ENCODE measurements around the gene MRPS7. TPM values are rescaled to one million over a fixed set of nuclear protein-coding genes. Genes with fewer than 3 reads are reported as not detected.

The MRPS7 gene
- polyA plus RNA-seq, 3 donors, result 26.7 to 122 (median 101) TPM

DNA sequence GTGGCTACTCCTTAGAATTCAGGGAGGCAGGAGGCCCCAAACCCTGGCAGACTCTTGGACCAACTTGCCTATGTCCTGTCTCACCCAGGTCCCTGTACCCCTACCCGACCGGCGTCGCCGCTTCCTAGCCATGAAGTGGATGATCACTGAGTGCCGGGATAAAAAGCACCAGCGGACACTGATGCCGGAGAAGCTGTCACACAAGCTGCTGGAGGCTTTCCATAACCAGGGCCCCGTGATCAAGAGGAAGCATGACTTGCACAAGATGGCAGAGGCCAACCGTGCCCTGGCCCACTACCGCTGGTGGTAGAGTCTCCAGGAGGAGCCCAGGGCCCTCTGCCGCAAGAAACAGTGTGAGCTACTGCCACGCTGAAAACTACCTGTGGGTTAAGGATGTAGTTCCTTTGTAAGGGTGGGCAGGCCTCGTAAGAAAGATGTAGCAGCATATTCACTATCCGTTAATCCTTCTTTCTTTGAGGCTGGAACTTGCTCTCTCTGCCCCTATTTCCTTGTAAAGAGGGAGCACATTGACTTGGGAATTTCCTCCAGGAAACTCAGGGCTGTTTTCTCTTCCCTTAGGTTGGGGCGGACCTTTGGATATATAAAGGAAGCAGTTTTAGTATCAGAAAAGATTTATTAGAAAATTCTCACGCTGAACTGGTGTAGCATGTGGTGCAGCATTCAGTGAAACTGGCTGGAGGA, 4.1 kb downstream of the MRPS7 start:
- TF ChIP-seq CTCF (IDR thresholded peaks at IDR 0.05), result no peak
- no peaks in the 10 kb centered on the region for H3K27me3 Mint-ChIP-seq (ENCODE audit: low read depth in 3 of 3)
- peaks cover 61% of the 10 kb centered on the region for H3K4me1 Mint-ChIP-seq
- Histone ChIP-seq H3K27ac (ENCODE audit: low read depth in 1 of 2, low read length in 2 of 2) (peak overlapping the region; percentile 76 to 89), H2AFZ (ENCODE audit: insufficient read depth, low read depth, low read length, poor library complexity, severe bottlenecking) (peak overlapping the region; percentile 23), H3K27me3 (ENCODE audit: control insufficient read depth in 2 of 2, insufficient read depth in 2 of 2, low read length in 2 of 2) (no peaks in the 10 kb centered on the region), H3K36me3 (replicated peaks in 1 of 2; ENCODE audit: control insufficient read depth in 1 of 2, insufficient read depth in 2 of 2, low read length in 2 of 2) (peaks cover 9 to 36% of the 10 kb centered on the region in 2 donors), H3K9me3 (replicated peaks in 1 of 2; ENCODE audit: control insufficient read depth in 1 of 2, insufficient read depth in 1 of 2, low read length in 2 of 2) (no peaks in the 10 kb centered on the region), H3K4me3 (replicated peaks in 1 of 3; ENCODE audit: low read depth in 2 of 3, low read length in 3 of 3) (peak overlapping the region in 1 of 3 experiments; percentile 14), H3K4me1 (ENCODE audit: control insufficient read depth in 1 of 2, insufficient read depth in 2 of 2, low read length in 2 of 2) (peaks cover 64 to 70% of the 10 kb centered on the region in 2 donors), H3K4me2 (replicated peaks; ENCODE audit: extremely low read depth, low read length, poor library complexity, severe bottlenecking) (peak overlapping the region; percentile 3), H3K79me2 (ENCODE audit: insufficient read depth, low read length) (peaks cover 82% of the 10 kb centered on the region), H4K20me1 (ENCODE audit: insufficient read depth, low read length) (peaks cover under 1% of the 10 kb centered on the region), H3K9ac (ENCODE audit: insufficient read depth, low read length, poor library complexity, severe bottlenecking) (no peak overlapping the region)
- H3K9me3 Mint-ChIP-seq, result peaks cover 0 to 4% (median 0%) of the 10 kb centered on the region in 7 donors
- peaks cover 21 to 35% of the 10 kb centered on the region in 2 donors for H3K36me3 Mint-ChIP-seq
- peak in 2 of 3 donors; percentile 38 to 59 for DNase-seq
- intact Hi-C loops (cut with micrococcal nuclease), result loop anchor here in 1 of 2 donors (10.0 kb wide), 2 partner anchors 231 to 319 kb away; partner anchors contain the start of gene MYO15B
- peak overlapping the region in 1 of 2 donors; percentile 24 for H3K4me3 Mint-ChIP-seq
- H3K27ac Mint-ChIP-seq, result peak overlapping the region; percentile 59 to 88 (median 84)
- WGBS (ENCODE audit: insufficient coverage), result 39% methylated on average over 11 of the region's 17 CpGs

DNA sequence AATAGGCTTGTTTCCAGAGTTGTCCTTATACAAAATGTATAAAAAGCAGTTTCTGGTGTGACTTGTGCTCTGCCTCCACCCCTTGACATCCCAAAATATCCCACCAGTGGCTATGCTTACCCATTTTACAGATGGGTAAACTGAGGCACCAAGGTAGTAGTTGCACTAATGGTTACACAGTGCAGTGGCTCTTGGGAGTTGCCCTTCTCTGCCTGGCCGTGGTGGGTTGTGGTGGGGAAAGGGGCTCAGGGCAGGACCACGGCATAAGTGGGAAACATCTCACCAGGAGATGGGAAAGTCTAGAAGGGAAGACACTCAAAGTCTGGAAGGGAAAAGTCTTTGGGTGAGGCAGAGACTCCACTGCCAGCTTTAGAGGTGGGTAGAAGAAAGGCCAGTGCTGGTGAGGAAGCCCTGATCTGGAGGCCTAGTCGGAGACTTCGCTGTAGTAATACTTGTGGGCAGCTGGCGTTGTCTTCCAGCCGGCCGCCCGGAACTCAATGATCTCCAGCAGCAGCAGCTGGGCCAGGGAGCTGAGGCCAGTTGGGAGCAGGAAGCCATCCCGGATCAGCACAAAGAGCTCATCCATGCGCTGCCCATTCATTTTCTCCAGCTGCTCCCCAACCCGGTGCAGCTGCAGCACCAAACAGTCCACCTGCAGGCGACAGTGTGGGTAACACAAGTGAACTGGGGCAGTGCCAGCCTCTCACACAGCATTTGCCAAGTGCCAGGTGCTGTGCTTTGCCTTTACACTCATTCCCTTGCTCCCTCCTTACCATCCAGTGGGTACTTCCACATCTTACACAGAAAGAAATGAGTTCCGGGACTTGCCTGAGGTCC, 4.9 kb downstream of the MRPS7 start:
- no peak overlapping the region for H3K9ac ChIP-seq (ENCODE audit: insufficient read depth, low read length, poor library complexity, severe bottlenecking)
- 93% methylated on average over 13 of the region's 13 CpGs for WGBS (ENCODE audit: insufficient coverage)
- Mint-ChIP-seq H3K36me3 (peaks cover 21 to 35% of the 10 kb centered on the region in 2 donors), H3K4me3 (peak overlapping the region in 1 of 2 donors; percentile 60), H3K27me3 (ENCODE audit: low read depth in 3 of 3) (no peaks in the 10 kb centered on the region), H3K27ac (peak overlapping the region; percentile 74 to 91 (median 85)), H3K9me3 (peaks cover 0 to 4% (median 0%) of the 10 kb centered on the region in 7 donors), H3K4me1 (peaks cover 59% of the 10 kb centered on the region)
- no peaks in the 10 kb centered on the region for H3K27me3 ChIP-seq (ENCODE audit: control insufficient read depth in 2 of 2, insufficient read depth in 2 of 2, low read length in 2 of 2)
- H3K4me2 ChIP-seq (replicated peaks; ENCODE audit: extremely low read depth, low read length, poor library complexity, severe bottlenecking), result peak overlapping the region; percentile 34
- H3K36me3 ChIP-seq (replicated peaks in 1 of 2; ENCODE audit: control insufficient read depth in 1 of 2, insufficient read depth in 2 of 2, low read length in 2 of 2), result peaks cover 9 to 36% of the 10 kb centered on the region in 2 donors
- H2AFZ ChIP-seq (ENCODE audit: insufficient read depth, low read depth, low read length, poor library complexity, severe bottlenecking), result no peak overlapping the region
- H4K20me1 ChIP-seq (ENCODE audit: insufficient read depth, low read length), result no peaks in the 10 kb centered on the region
- peaks cover 76% of the 10 kb centered on the region for H3K79me2 ChIP-seq (ENCODE audit: insufficient read depth, low read length)
- peak overlapping the region; percentile 76 to 89 for H3K27ac ChIP-seq (ENCODE audit: low read depth in 1 of 2, low read length in 2 of 2)
- H3K9me3 ChIP-seq (replicated peaks in 1 of 2; ENCODE audit: control insufficient read depth in 1 of 2, insufficient read depth in 1 of 2, low read length in 2 of 2), result no peaks in the 10 kb centered on the region
- TF ChIP-seq CTCF (IDR thresholded peaks at IDR 0.05), result no peak
- peak in 1 of 3 donors; percentile 39 for DNase-seq
- intact Hi-C loops (cut with micrococcal nuclease), result loop anchor here in 1 of 2 donors (10.0 kb wide), 2 partner anchors 232 to 318 kb away; partner anchors contain the start of gene MYO15B
- peaks cover 63 to 70% of the 10 kb centered on the region in 2 donors for H3K4me1 ChIP-seq (ENCODE audit: control insufficient read depth in 1 of 2, insufficient read depth in 2 of 2, low read length in 2 of 2)
- H3K4me3 ChIP-seq (replicated peaks in 1 of 3; ENCODE audit: low read depth in 2 of 3, low read length in 3 of 3), result peak overlapping the region in 1 of 3 experiments; percentile 92
